IMR-90 (cell line): ENCODE results near the gene FXYD6. TPM values are rescaled to one million over a fixed set of nuclear protein-coding genes. Genes with fewer than 3 reads are reported as not detected.

Experiments used
- ATAC-seq: fragments of 200-7000 bp; cut with Tn5 transposase; 2 replicates; pipeline ENCODE4 v1.9.1; 2020; ENCODE audit warnings: low read depth, mild to moderate bottlenecking, moderate library complexity
- BruUV-seq: library from RNA; stranded (reverse); fragments of 400-500 nt; replicated peaks from 2 replicates; lab custom pipeline; 2021; lab: Mats Ljungman, UMichigan
- CTCF ChIA-PET: fragments of 300-600 bp; formaldehyde crosslinking; extraction: SDS; loops from one replicate; lab custom pipeline; 2021; ENCODE audit warnings: antibody characterized with exemption; lab: Yijun Ruan, JAX
- POLR2A ChIA-PET: fragments of 300-600 bp; sonication (Branson Sonifier 250); formaldehyde crosslinking; loops from one replicate; lab custom pipeline; 2022; ENCODE audit warnings: antibody characterized with exemption; ENCODE audit not compliant: unreplicated experiment; lab: Charles Lee
- DNase-seq: peaks from one replicate; pipeline ENCODE4 v3.0.0; 2013
- H2AFZ ChIP-seq: replicated peaks from 2 replicates; pipeline ENCODE3; 2013; ENCODE audit warnings: low read length, mild to moderate bottlenecking; ENCODE audit not compliant: poor library complexity
- H2AK5ac ChIP-seq: 2 replicates; pipeline ENCODE4 v1.6.1; 2013; ENCODE audit warnings: low read depth, low read length, inconsistent platforms
- H2AK9ac ChIP-seq: replicated peaks from 2 replicates; pipeline ENCODE3; 2013; ENCODE audit warnings: mild to moderate bottlenecking, low read depth, low read length, moderate library complexity; ENCODE audit not compliant: poor library complexity
- H2BK120ac ChIP-seq: 2 replicates; pipeline ENCODE4 v1.6.1; 2013; ENCODE audit warnings: low read depth, low read length, inconsistent platforms
- H2BK15ac ChIP-seq: 3 replicates; pipeline ENCODE4 v1.6.1; 2013; ENCODE audit warnings: low read depth, low read length, inconsistent platforms
- H2BK20ac ChIP-seq: 2 replicates; pipeline ENCODE4 v1.6.1; 2013; ENCODE audit warnings: low read depth, mild to moderate bottlenecking, inconsistent platforms, low read length, moderate library complexity
- H2BK5ac ChIP-seq: 2 replicates; pipeline ENCODE4 v1.6.1; 2013; ENCODE audit warnings: mild to moderate bottlenecking, low read depth, low read length, inconsistent platforms; ENCODE audit not compliant: poor library complexity, severe bottlenecking
- H3K14ac ChIP-seq: replicated peaks from 2 replicates; pipeline ENCODE4 v1.6.1; 2013; ENCODE audit warnings: low read depth, low read length, inconsistent platforms
- H3K18ac ChIP-seq: 2 replicates; pipeline ENCODE4 v1.6.1; 2013; ENCODE audit warnings: low read depth, low read length, control low read depth
- H3K23ac ChIP-seq: 2 replicates; pipeline ENCODE4 v1.6.1; 2013; ENCODE audit warnings: low read depth, low read length, inconsistent platforms
- H3K27ac ChIP-seq: 2 replicates; pipeline ENCODE4 v1.5.1; 2013; ENCODE audit warnings: mild to moderate bottlenecking, control low read depth, low read length; ENCODE audit not compliant: insufficient read depth
- H3K27me3 ChIP-seq: 2 replicates; pipeline ENCODE4 v1.6.1; 2013; ENCODE audit warnings: low read length; ENCODE audit not compliant: control insufficient read depth, insufficient read depth
- H3K36me3 ChIP-seq: 2 replicates; pipeline ENCODE4 v1.6.1; 2013; ENCODE audit warnings: low read length, mixed read lengths; ENCODE audit not compliant: control insufficient read depth, insufficient read depth
- H3K4ac ChIP-seq: 2 replicates; pipeline ENCODE4 v1.6.1; 2013; ENCODE audit warnings: low read depth, low read length, inconsistent platforms
- H3K4me1 ChIP-seq: 2 replicates; pipeline ENCODE4 v1.6.1; 2013; ENCODE audit warnings: low read length, mixed read lengths; ENCODE audit not compliant: control insufficient read depth, insufficient read depth
- H3K4me2 ChIP-seq: 2 replicates; pipeline ENCODE4 v1.6.1; 2013; ENCODE audit warnings: low read depth, mild to moderate bottlenecking, control low read depth, low read length, moderate library complexity
- H3K4me3 ChIP-seq: 2 replicates; pipeline ENCODE4 v1.5.1; 2013; ENCODE audit warnings: low read depth, mild to moderate bottlenecking, control low read depth, low read length, moderate library complexity; ENCODE audit not compliant: insufficient read depth
- H3K56ac ChIP-seq: 2 replicates; pipeline ENCODE4 v1.6.1; 2013; ENCODE audit warnings: low read length, inconsistent platforms; ENCODE audit not compliant: insufficient read depth; ENCODE audit errors: extremely low read depth
- H3K79me1 ChIP-seq, 2 experiments: 2 replicates each; pipeline ENCODE4 v1.6.1; 2013; ENCODE audit warnings: low read length in 2 of 2, inconsistent platforms in 1 of 2, low read depth in 1 of 2
- H3K9ac ChIP-seq: 2 replicates; pipeline ENCODE4 v1.6.1; 2013; ENCODE audit warnings: low read depth, low read length, control low read depth
- H3K9me1 ChIP-seq: 2 replicates; pipeline ENCODE4 v1.6.1; 2013; ENCODE audit warnings: low read length, inconsistent platforms; ENCODE audit not compliant: insufficient read depth
- H3K9me3 ChIP-seq: 2 replicates; pipeline ENCODE4 v1.6.1; 2013; ENCODE audit warnings: low read length; ENCODE audit not compliant: control insufficient read depth, insufficient read depth
- H4K20me1 ChIP-seq: 2 replicates; pipeline ENCODE4 v1.6.1; 2013; ENCODE audit warnings: low read length, inconsistent platforms; ENCODE audit not compliant: insufficient read depth
- H4K5ac ChIP-seq: 2 replicates; pipeline ENCODE4 v1.6.1; 2013; ENCODE audit warnings: mild to moderate bottlenecking, low read depth, low read length, control low read depth
- H4K8ac ChIP-seq, 2 experiments: 2 replicates each; pipeline ENCODE4 v1.6.1; 2013; ENCODE audit warnings: low read depth in 2 of 2, low read length in 2 of 2, control low read depth in 1 of 2, inconsistent platforms in 1 of 2
- H4K91ac ChIP-seq: 2 replicates; pipeline ENCODE4 v1.6.1; 2013; ENCODE audit warnings: low read depth, low read length, inconsistent platforms; ENCODE audit not compliant: insufficient read depth
- POLR2A ChIP-seq: IDR thresholded peaks from 2 replicates; pipeline ENCODE4 v1.6.1; 2012; ENCODE audit warnings: mild to moderate bottlenecking, low read depth, low read length
- WGBS, 2 experiments: methylation state at CpG; one replicate each; pipeline versions ENCODE4 v1.1.5 to v1.1.7; 2013; ENCODE audit warnings: missing lambda C conversion rate in 2 of 2; ENCODE audit not compliant: insufficient read length in 1 of 2; ENCODE audit errors: extremely low coverage in 2 of 2; 5-methylcytosine and 5-hydroxymethylcytosine counted together
- dilution Hi-C: fragments of 300-500 bp; cut with HindIII; formaldehyde crosslinking; loops from one replicate; pipeline ENCODE4 v1.14.3; 2018; ENCODE audit warnings: low sequenced_read_pairs; ENCODE audit not compliant: unreplicated experiment
- in situ Hi-C: fragments of 300-500 bp; cut with MboI; formaldehyde crosslinking; loops from 3 replicates; pipeline ENCODE4 v1.14.3; 2019; ENCODE audit warnings: low sequenced_read_pairs, inconsistent platforms, mixed read lengths
- intact Hi-C: fragments of 100-400 bp; cut with micrococcal nuclease; formaldehyde crosslinking; loops from 2 replicates; pipeline ENCODE4 v1.10.0; 2022
- polyA plus RNA-seq, 3 experiments: library from polyadenylated mRNA; depleted of rRNA; stranded (reverse); fragments of >200 nt; gene quantifications; 2 replicates each; pipeline ENCODE4 v1.2.3, GENCODE V29; 2012; ENCODE audit warnings: low replicate concordance in 1 of 3
- total RNA-seq: library from RNA; depleted of rRNA; stranded (reverse); fragments of >200 nt; gene quantifications from 2 replicates; pipeline ENCODE4 v1.2.3, GENCODE V29; 2012

Gene FXYD6
- total and polyA plus RNA-seq, 2 of the 4 experiments (the other 2 are of a cell fraction) = 0.32 TPM; not detected in 1

DNA sequence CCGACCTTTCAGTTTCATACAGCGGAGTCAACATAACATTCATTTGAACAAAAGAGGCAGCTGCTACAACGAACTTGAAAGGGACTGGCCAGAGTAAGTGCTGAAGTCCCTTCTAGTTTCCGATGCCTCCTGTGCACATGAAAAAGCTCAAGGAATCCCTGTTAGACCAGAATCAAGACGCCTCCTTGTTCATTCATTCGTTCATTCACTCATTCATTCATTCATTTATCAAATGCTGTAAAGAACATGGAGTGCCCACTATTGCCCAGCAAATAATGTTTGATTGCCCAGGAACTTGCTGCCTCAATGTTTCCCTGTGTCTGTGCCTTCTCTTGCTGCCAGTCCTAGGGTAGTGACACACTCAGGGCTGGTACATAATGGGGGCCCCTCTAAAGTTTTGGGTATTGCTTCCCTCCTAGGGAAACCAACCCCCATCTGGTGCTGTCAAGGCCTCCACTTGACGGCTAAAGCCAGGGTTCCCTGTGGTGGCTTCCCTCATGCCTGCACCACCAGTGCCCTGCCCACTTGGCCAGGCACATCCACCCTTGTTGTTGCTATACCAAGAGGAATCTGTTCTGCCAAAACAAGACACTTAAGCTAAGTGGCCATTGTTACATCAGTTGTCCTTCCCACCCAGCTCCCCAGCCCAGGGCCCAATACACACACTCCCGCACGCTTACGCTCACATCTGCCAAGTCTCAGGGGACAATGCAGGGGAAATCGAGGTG, 48.9 kb upstream of the FXYD6 start:
- Histone ChIP-seq H4K8ac (no peak overlapping the region), H4K20me1 (no peaks in the 10 kb centered on the region), H3K4me2 (no peak overlapping the region), H2BK5ac (no peak overlapping the region), H2BK20ac (no peak overlapping the region), H3K56ac (no peak overlapping the region), H3K9ac (no peak overlapping the region), H3K79me1 (no peaks in the 10 kb centered on the region), H4K5ac (no peak overlapping the region), H3K4ac (no peak overlapping the region), H3K18ac (no peak overlapping the region), H3K27me3 (peaks cover 18% of the 10 kb centered on the region), H3K4me1 (no peaks in the 10 kb centered on the region), H3K36me3 (no peaks in the 10 kb centered on the region), H3K9me3 (no peaks in the 10 kb centered on the region), H2BK15ac (no peak overlapping the region), H3K27ac (no peak overlapping the region), H2AK9ac (no peak overlapping the region), H2AFZ (no peak overlapping the region), H4K91ac (no peak overlapping the region), H3K14ac (no peak overlapping the region), H2AK5ac (no peak overlapping the region), H3K4me3 (no peak overlapping the region), H3K23ac (no peak overlapping the region), H3K9me1 (no peaks in the 10 kb centered on the region), H2BK120ac (no peak overlapping the region)
- ChIA-PET CTCF (no interaction called here), POLR2A (no interaction called here)
- BruUV-seq = no TSS peak
- WGBS, 2 experiments = 60% methylated on average over 2 of the region's 11 CpGs; no CpG with 5 or more reads in 1 of the 2 experiments
- dilution Hi-C loops = no loop called here
- intact Hi-C loops = no loop called here
- TF ChIP-seq POLR2A = no peak
- in situ Hi-C loops = no loop called here
- DNase-seq = no peak
- ATAC-seq = no peak
